ENCODE measurements around the gene MGA.

GRCh38 chr15:41801185-41801584 is 141.0 kb downstream of the MGA start:
- no peak for TF ChIP-seq CTCF (optimal IDR thresholded peaks at IDR 0.05 in 1 of 3, IDR thresholded peaks at IDR 0.05 in 1 of 3, conservative IDR thresholded peaks at IDR 0.05 in 1 of 3; ENCODE audit: extremely low read depth in 1 of 3, insufficient read depth in 2 of 3, low read length in 3 of 3)
- TF ChIP-seq EZH2 (IDR thresholded peaks at IDR 0.05; ENCODE audit: low read length) = no peak

Data from keratinocyte (primary cell).